IPS DF 6.9 (cell line): ENCODE data around the gene PAGR1.
"Not testable (repeated sequence)": the region's sequence is repeated elsewhere in the genome, so short reads cannot be mapped to it uniquely, and the experiment has no call there.

ENCODE experiments used
- DNase-seq: peaks from one replicate; pipeline ENCODE4 v3.0.0-alpha.2; 2013; ENCODE audit warnings: low read depth, low spot score
- H3K27ac ChIP-seq: one replicate; pipeline ENCODE4 v1.5.1; 2013; ENCODE audit warnings: low read length, control low read depth
- H3K27me3 ChIP-seq: 2 replicates; pipeline ENCODE4 v1.6.1; 2013; ENCODE audit warnings: mild to moderate bottlenecking, low read length; ENCODE audit not compliant: control insufficient read depth, insufficient read depth
- H3K36me3 ChIP-seq: 2 replicates; pipeline ENCODE4 v1.6.1; 2013; ENCODE audit warnings: low read length; ENCODE audit not compliant: control insufficient read depth, insufficient read depth
- H3K4me1 ChIP-seq: 2 replicates; pipeline ENCODE4 v1.6.1; 2013; ENCODE audit warnings: low read length; ENCODE audit not compliant: control insufficient read depth, insufficient read depth
- H3K4me3 ChIP-seq: 2 replicates; pipeline ENCODE4 v1.5.1; 2013; ENCODE audit warnings: mild to moderate bottlenecking, low read length
- H3K9me3 ChIP-seq: 2 replicates; pipeline ENCODE4 v1.6.1; 2013; ENCODE audit warnings: low read length, inconsistent platforms; ENCODE audit not compliant: control insufficient read depth, insufficient read depth
- WGBS: extraction: QIAGEN DNeasy Blood & Tissue Kit; methylation state at CpG from one replicate; pipeline ENCODE4 v1.1.7; 2013; ENCODE audit warnings: mixed read lengths, missing lambda C conversion rate; ENCODE audit not compliant: insufficient read length, insufficient coverage; 5-methylcytosine and 5-hydroxymethylcytosine counted together

PAGR1 gene

DNA sequence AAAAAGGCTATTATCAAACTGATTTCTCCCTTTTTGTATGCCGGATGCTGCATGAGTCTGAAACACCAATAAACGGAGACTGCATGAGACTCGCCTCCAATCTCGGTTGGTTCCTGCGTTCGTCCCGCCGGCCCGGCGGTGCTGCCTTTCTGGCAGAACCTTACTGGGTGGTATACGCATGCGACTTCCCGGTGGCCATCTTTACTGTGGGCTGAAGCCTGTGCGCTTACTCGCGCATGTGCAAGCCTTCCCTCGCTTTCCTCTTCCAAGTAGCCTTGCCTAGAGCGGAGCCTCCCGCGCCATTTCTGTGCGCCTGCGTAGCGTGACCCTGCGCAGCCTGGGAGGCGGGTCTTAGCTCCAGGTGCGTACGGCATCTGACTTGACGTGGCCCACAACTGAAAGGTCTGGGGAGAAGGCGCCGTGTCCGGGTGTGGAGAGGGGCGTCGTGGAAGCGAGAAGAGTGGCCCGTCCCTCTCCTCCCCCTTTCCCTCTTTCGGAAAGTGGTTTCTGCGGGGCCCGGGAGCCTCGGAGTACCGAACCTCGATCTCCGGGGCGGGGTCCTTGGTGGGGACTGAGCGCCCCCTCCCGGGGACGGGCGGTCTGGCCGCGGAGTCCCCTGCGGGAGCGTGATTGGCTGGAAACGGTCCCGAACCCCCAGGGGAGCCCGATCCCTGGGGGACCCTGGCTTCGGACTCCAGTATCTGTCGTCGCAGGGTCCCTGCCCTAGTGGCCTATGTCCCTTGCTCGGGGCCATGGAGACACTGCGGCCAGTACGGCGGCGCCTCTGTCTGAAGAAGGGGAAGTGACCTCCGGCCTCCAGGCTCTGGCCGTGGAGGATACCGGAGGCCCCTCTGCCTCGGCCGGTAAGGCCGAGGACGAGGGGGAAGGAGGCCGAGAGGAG is at the start of gene PAGR1:
TSS of gene PAGR1 (plus strand) at position 360 of the 901 bp plus-strand sequence. CDS start at position 734, 374 bp downstream.
- H3K4me3 ChIP-seq: peak within 1 kb of the TSS; percentile 53
- H3K27ac ChIP-seq: no peak within 1 kb of the TSS
- no CpG with 5 or more reads among the region's 70 CpGs for WGBS
- peak; percentile 99 for DNase-seq
- peaks cover 6% of the 10 kb centered on the region for H3K36me3 ChIP-seq
- no peaks in the 10 kb centered on the region for H3K9me3 ChIP-seq
- peaks cover 10% of the 10 kb centered on the region for H3K4me1 ChIP-seq
- no peaks in the 10 kb centered on the region for H3K27me3 ChIP-seq

GRCh38 chr16:29766571-29766970 is 49.4 kb upstream of the PAGR1 start:
- no peak overlapping the region for H3K4me3 ChIP-seq
- WGBS: no CpG with 5 or more reads among the region's 3 CpGs
- no peaks in the 10 kb centered on the region for H3K4me1 ChIP-seq
- H3K36me3 ChIP-seq: no peaks in the 10 kb centered on the region
- H3K9me3 ChIP-seq: no peaks in the 10 kb centered on the region
- DNase-seq: no peak
- H3K27ac ChIP-seq: no peak overlapping the region
- H3K27me3 ChIP-seq: no peaks in the 10 kb centered on the region

GRCh38 chr16:29767062-29767461 is 48.9 kb upstream of the PAGR1 start:
- H3K27me3 ChIP-seq: no peaks in the 10 kb centered on the region
- H3K4me1 ChIP-seq: no peaks in the 10 kb centered on the region
- H3K36me3 ChIP-seq: no peaks in the 10 kb centered on the region
- H3K9me3 ChIP-seq: no peaks in the 10 kb centered on the region
- H3K27ac ChIP-seq: no peak overlapping the region
- no peak for DNase-seq
- WGBS: no CpG with 5 or more reads among the region's 3 CpGs
- H3K4me3 ChIP-seq: no peak overlapping the region

GRCh38 chr16:29769507-29769906 is 46.4 kb upstream of the PAGR1 start:
- no peak overlapping the region for H3K4me3 ChIP-seq
- H3K9me3 ChIP-seq: no peaks in the 10 kb centered on the region
- H3K27ac ChIP-seq: no peak overlapping the region
- no peaks in the 10 kb centered on the region for H3K27me3 ChIP-seq
- no peaks in the 10 kb centered on the region for H3K4me1 ChIP-seq
- no peaks in the 10 kb centered on the region for H3K36me3 ChIP-seq
- no CpG with 5 or more reads among the region's 2 CpGs for WGBS
- DNase-seq: no peak

DNA sequence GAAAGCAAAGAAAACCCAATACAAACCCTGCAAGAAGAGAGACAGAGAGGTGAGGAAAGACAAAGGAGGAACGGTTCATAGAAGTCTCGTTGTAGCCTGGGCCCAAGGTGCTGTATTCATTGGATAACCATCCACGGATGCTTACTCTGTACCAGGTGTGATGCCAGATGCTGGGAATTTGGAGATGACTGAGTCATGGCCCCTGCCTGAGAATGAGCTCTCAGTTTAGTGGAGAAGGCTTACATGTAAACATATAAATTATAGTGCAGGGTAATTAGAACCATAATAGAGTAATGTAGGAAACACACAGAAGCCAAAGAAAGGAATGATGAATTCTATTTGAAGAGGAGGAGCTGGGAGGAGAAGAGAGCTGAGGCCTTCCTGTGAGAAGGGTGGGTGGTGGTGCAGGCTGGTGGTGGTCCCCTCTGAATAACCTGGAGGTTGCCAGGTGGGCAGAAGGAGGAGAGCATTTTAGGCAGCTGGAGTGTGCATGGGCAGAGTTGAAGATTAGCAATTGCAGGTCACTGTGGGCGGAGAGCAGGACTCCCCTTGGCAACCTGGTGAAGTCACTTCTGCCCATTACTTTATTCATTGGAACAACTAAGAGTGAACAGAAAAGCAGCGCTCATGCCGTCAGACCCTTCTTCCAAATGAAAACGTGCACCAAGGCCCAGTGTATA is 45.6 kb upstream of the PAGR1 start:
- Histone ChIP-seq H3K4me3 (no peak overlapping the region), H3K36me3 (no peaks in the 10 kb centered on the region), H3K27me3 (no peaks in the 10 kb centered on the region), H3K27ac (no peak overlapping the region), H3K4me1 (no peaks in the 10 kb centered on the region), H3K9me3 (no peaks in the 10 kb centered on the region)
- no peak for DNase-seq
- WGBS: no CpG with 5 or more reads among the region's 7 CpGs

GRCh38 chr16:29772330-29772729 is 43.6 kb upstream of the PAGR1 start:
- not testable (repeated sequence) for H3K27me3 ChIP-seq, H3K4me1 ChIP-seq, H3K9me3 ChIP-seq, H3K27ac ChIP-seq, H3K36me3 ChIP-seq, DNase-seq, H3K4me3 ChIP-seq
- no CpG with 5 or more reads among the region's 7 CpGs for WGBS

GRCh38 chr16:29774730-29775129 is 41.2 kb upstream of the PAGR1 start:
- Histone ChIP-seq H3K4me3 (no peak overlapping the region), H3K27ac (no peak overlapping the region), H3K36me3 (no peaks in the 10 kb centered on the region), H3K27me3 (no peaks in the 10 kb centered on the region), H3K4me1 (0 out of 2 replicates have a peak, but pooled peaks cover 1% of the 10 kb centered on the region), H3K9me3 (no peaks in the 10 kb centered on the region)
- no peak for DNase-seq
- no CpG with 5 or more reads among the region's 5 CpGs for WGBS

DNA sequence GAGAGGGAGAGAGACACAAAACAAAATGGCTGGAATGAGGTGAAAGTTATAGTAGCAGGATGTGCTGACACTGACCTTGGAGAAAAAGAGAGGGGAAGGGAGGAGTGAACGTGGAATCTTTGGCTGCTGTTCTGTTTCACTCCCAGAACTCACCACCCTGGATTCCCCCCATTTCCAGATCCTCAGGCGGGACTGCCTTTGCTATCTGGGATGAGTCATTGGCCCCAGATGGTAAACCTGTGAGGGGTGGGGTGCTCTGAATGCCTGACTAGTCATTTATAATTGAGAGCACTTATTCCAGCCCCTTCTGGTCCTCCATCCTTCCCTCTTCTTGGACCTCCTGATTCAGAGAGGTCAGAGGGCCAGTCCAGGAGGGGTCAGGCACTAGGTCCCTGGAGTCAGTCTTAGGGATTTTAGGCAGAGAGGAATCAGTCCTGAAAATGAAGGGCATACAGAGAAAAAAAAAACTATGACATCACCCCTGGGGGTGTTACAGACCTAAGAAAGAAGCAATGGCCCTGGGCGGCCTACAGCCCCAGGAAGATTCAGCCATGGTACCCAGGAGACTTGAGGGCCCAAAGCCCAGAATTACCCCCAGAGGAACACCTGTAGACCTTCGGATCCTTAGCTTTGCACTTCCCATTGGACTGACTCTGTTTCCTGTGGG is 40.1 kb upstream of the PAGR1 start:
- no CpG with 5 or more reads among the region's 4 CpGs for WGBS

GRCh38 chr16:29777576-29778350 is 38.2 kb upstream of the PAGR1 start, which contains the start of gene ZG16:
Gene ZG16, plus strand, starts transcription at chr16:29778256. Its CDS starts 1,011 bp downstream, at chr16:29779267.
- WGBS: no CpG with 5 or more reads among the region's 10 CpGs
- Histone ChIP-seq H3K4me1 (0 out of 2 replicates have a peak, but pooled peaks cover 1% of the 10 kb centered on the region), H3K27ac (no peak within 1 kb of the TSS), H3K4me3 (no peak within 1 kb of the TSS), H3K36me3 (no peaks in the 10 kb centered on the region), H3K27me3 (no peaks in the 10 kb centered on the region), H3K9me3 (no peaks in the 10 kb centered on the region)
- DNase-seq: no peak

More for the DNA sequence above, 40.1 kb upstream of the PAGR1 start:
- Histone ChIP-seq H3K9me3 (no peaks in the 10 kb centered on the region), H3K27me3 (no peaks in the 10 kb centered on the region), H3K36me3 (no peaks in the 10 kb centered on the region), H3K4me1 (0 out of 2 replicates have a peak, but pooled peaks cover 1% of the 10 kb centered on the region), H3K27ac (no peak overlapping the region), H3K4me3 (no peak overlapping the region)
- DNase-seq: no peak
